ENCODE data around the gene SLC2A11.

The SLC2A11 gene

GRCh38 chr22:23832226-23833016 lies 25.3 kb upstream of the SLC2A11 start:
- no peak for DNase-seq

- DNase-seq = no peak
Measured at GRCh38 chr22:23833017-23833751, 24.5 kb upstream of the SLC2A11 start.

- DNase-seq = no peak
Measured at GRCh38 chr22:23833911-23834317, 23.8 kb upstream of the SLC2A11 start.

- DNase-seq = no peak
Measured at GRCh38 chr22:23834406-23834792, 23.3 kb upstream of the SLC2A11 start.

- DNase-seq = no peak
Measured at GRCh38 chr22:23834793-23835483, 22.7 kb upstream of the SLC2A11 start.

- DNase-seq = no peak
Measured at GRCh38 chr22:23835484-23836144, 22.1 kb upstream of the SLC2A11 start.

- no peak for DNase-seq
Measured at GRCh38 chr22:23836281-23836680, 21.4 kb upstream of the SLC2A11 start.

GRCh38 chr22:23836692-23837495 lies 20.8 kb upstream of the SLC2A11 start:
- no peak for DNase-seq

GRCh38 chr22:23837496-23837859 lies 20.2 kb upstream of the SLC2A11 start:
- DNase-seq = no peak

- no peak for DNase-seq
Measured at GRCh38 chr22:23837911-23838680, 19.6 kb upstream of the SLC2A11 start.

GRCh38 chr22:23838681-23839468 lies 18.8 kb upstream of the SLC2A11 start, which contains the start of gene DERL3:
TSS of gene DERL3 (minus strand) at chr22:23839006. CDS start at chr22:23838987, 19 bp downstream.
- peak; percentile 96 for DNase-seq

- DNase-seq = no peak
Measured at GRCh38 chr22:23840026-23840425, 17.6 kb upstream of the SLC2A11 start.

- no peak for DNase-seq
Measured at GRCh38 chr22:23841292-23841691, 16.4 kb upstream of the SLC2A11 start.

- no peak for DNase-seq
Measured at GRCh38 chr22:23841736-23842445, 15.8 kb upstream of the SLC2A11 start.

- no peak for DNase-seq
Measured at GRCh38 chr22:23842599-23842998, 15.1 kb upstream of the SLC2A11 start.

GRCh38 chr22:23844739-23845202 lies 12.9 kb upstream of the SLC2A11 start:
- DNase-seq = no peak

GRCh38 chr22:23845265-23846080 lies 12.2 kb upstream of the SLC2A11 start:
- DNase-seq = no peak

- DNase-seq = no peak
Measured at GRCh38 chr22:23846081-23846469, 11.6 kb upstream of the SLC2A11 start.

Data from NCI-H510A (cell line).